OCI-LY1 (cell line): ENCODE results near the gene DACT2.

ENCODE experiments used
- EZH2 ChIP-seq: fragments of 200-600 bp; sonication (generic), shearing (Covaris generic); IDR thresholded peaks from 2 replicates; pipeline ENCODE4 v1.8.0; 2017; ENCODE audit warnings: borderline replicate concordance, mixed run types, mild to moderate bottlenecking, antibody characterized with exemption, low read length, moderate library complexity, mixed read lengths
- TF ChIP-seq, protein P1 (sequence below): fragments of 200-600 bp; sonication (generic), shearing (Covaris generic); IDR thresholded peaks from 2 replicates; pipeline ENCODE4 v1.5.1; 2017; ENCODE audit warnings: mild to moderate bottlenecking, antibody characterized with exemption, low read length, moderate library complexity, mixed read lengths

DNA sequence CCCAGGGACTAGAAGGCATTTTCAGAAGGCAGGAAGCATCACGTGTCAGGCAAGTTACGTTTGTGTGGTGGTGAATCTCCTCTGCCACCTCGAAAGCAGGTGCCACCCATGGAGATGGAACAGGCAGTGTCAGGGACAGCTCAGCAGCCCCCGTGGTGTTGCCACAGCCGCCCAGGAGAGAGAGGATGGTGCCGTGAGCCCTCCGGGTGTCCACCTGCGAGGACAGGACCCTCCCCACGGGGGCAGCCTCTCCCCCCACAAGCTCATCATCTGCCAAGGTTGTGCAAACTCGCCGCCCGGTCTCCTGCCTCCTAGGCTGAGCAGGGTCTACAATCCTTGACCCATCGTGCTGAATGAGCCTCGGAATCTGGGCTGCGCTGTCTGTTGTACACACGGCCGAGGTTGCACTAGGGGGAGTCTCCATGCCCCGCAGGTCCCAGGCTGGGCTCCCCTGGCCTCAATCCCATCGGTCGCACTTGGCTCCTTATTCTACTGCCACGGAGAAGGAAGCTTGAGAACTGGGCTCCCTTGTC is 40.1 kb downstream of the DACT2 start:
- no peak for TF ChIP-seq EZH2
- TF ChIP-seq, protein P1, sequence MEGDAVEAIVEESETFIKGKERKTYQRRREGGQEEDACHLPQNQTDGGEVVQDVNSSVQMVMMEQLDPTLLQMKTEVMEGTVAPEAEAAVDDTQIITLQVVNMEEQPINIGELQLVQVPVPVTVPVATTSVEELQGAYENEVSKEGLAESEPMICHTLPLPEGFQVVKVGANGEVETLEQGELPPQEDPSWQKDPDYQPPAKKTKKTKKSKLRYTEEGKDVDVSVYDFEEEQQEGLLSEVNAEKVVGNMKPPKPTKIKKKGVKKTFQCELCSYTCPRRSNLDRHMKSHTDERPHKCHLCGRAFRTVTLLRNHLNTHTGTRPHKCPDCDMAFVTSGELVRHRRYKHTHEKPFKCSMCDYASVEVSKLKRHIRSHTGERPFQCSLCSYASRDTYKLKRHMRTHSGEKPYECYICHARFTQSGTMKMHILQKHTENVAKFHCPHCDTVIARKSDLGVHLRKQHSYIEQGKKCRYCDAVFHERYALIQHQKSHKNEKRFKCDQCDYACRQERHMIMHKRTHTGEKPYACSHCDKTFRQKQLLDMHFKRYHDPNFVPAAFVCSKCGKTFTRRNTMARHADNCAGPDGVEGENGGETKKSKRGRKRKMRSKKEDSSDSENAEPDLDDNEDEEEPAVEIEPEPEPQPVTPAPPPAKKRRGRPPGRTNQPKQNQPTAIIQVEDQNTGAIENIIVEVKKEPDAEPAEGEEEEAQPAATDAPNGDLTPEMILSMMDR: no peak
